CD4-positive, alpha-beta T cell treated with Interleukin-6 for 4 hours (primary cell): ENCODE measurements around the gene RBM7.

Source experiments
- DNase-seq: peaks from one replicate; pipeline ENCODE4 v3.0.0-alpha.2; 2020; ENCODE audit warnings: mixed read lengths

Gene RBM7

GRCh38 chr11:114449845-114450244 lies 49.4 kb downstream of the RBM7 start:
- DNase-seq, result no peak

- no peak for DNase-seq
Observed at GRCh38 chr11:114452399-114452798, 51.9 kb downstream of the RBM7 start.
